Endothelial cell of umbilical vein (primary cell): Measurements from ENCODE around the gene CHEK2. TPM values are rescaled to one million over a fixed set of nuclear protein-coding genes. Genes with fewer than 3 reads are reported as not detected.

ENCODE experiments used
- BruUV-seq: library from RNA; stranded (reverse); fragments of 400-500 nt; replicated peaks from 2 replicates; lab custom pipeline; 2021; lab: Mats Ljungman, UMichigan
- CTCF ChIA-PET: fragments of 300-600, 350-600 bp; sonication (Branson Sonifier 250); formaldehyde crosslinking; loops from one replicate; lab custom pipeline; 2021; ENCODE audit warnings: antibody characterized with exemption, inconsistent platforms; lab: Charles Lee
- POLR2A ChIA-PET: fragments of 300-600, 350-600 bp; sonication (Branson Sonifier 250); formaldehyde crosslinking; loops from one replicate; lab custom pipeline; 2021; ENCODE audit warnings: antibody characterized with exemption, inconsistent platforms; lab: Charles Lee
- DNase-seq: peaks from one replicate; pipeline ENCODE4 v3.0.0-alpha.2; 2011; ENCODE audit warnings: low read depth, low spot score
- FAIRE-seq: peaks from 2 replicates; lab custom pipeline; 2011; peaks lifted over from hg19 to GRCh38; lab: Jason Lieb, UNC
- H2AFZ ChIP-seq: 2 replicates; pipeline ENCODE4 v1.6.0; 2012; ENCODE audit warnings: low read depth, low read length, control low read depth, inconsistent platforms
- H3K27ac ChIP-seq: 2 replicates; pipeline ENCODE4 v1.5.1; 2011; ENCODE audit warnings: low read depth, mild to moderate bottlenecking, control low read depth, low read length, moderate library complexity; ENCODE audit not compliant: insufficient read depth
- H3K27me3 ChIP-seq, 2 experiments: 2 replicates each; pipeline versions ENCODE4 v1.6.0 to v1.6.1; 2011; ENCODE audit warnings: low read length in 2 of 2, mixed read lengths in 1 of 2; ENCODE audit not compliant: control insufficient read depth in 2 of 2, insufficient read depth in 2 of 2
- H3K36me3 ChIP-seq, 2 experiments: 2 replicates in 1 of 2; 3 replicates in 1 of 2; pipeline ENCODE4 v1.5.1; 2011; ENCODE audit warnings: low read length in 2 of 2, mild to moderate bottlenecking in 1 of 2, moderate library complexity in 1 of 2; ENCODE audit not compliant: control insufficient read depth in 2 of 2, insufficient read depth in 2 of 2; ENCODE audit errors: extremely low read depth in 1 of 2
- H3K4me1 ChIP-seq: 3 replicates; pipeline ENCODE4 v1.5.1; 2011; ENCODE audit warnings: mild to moderate bottlenecking, low read length; ENCODE audit not compliant: control insufficient read depth, insufficient read depth; ENCODE audit errors: extremely low read depth
- H3K4me2 ChIP-seq: 2 replicates; pipeline ENCODE4 v1.6.1; 2011; ENCODE audit warnings: low read length, control low read depth, mixed read lengths; ENCODE audit not compliant: insufficient read depth
- H3K4me3 ChIP-seq, 3 experiments: fragments of 200-600 bp in 1 of 3; sonication (generic), shearing (Covaris generic) in 1 of 3; replicated peaks in 1 of 3; 2 replicates each; pipeline ENCODE4 v1.5.1; 2011 to 2016; ENCODE audit warnings: control low read depth in 3 of 3, low read length in 3 of 3, mild to moderate bottlenecking in 2 of 3, inconsistent platforms in 1 of 3, low read depth in 1 of 3, moderate library complexity in 1 of 3; ENCODE audit not compliant: insufficient read depth in 1 of 3
- H3K79me2 ChIP-seq: 2 replicates; pipeline ENCODE4 v1.6.0; 2012; ENCODE audit warnings: low read length, inconsistent platforms; ENCODE audit not compliant: control insufficient read depth, insufficient read depth
- H3K9ac ChIP-seq: replicated peaks from 2 replicates; pipeline ENCODE3; 2011; ENCODE audit warnings: low read length, control low read depth; ENCODE audit not compliant: insufficient read depth; ENCODE audit errors: extremely low read depth
- H3K9me1 ChIP-seq: replicated peaks from 3 replicates; pipeline ENCODE4 v1.6.0; 2011; ENCODE audit warnings: mild to moderate bottlenecking, low read length; ENCODE audit not compliant: control insufficient read depth, insufficient read depth; ENCODE audit errors: extremely low read depth
- H3K9me3 ChIP-seq: replicated peaks from 2 replicates; pipeline ENCODE4 v1.5.1; 2012; ENCODE audit warnings: low read length, inconsistent platforms; ENCODE audit not compliant: control insufficient read depth, insufficient read depth
- H4K20me1 ChIP-seq: replicated peaks from 2 replicates; pipeline ENCODE3; 2011; ENCODE audit warnings: mild to moderate bottlenecking, low read length; ENCODE audit not compliant: control insufficient read depth, insufficient read depth; ENCODE audit errors: extremely low read depth
- CTCF ChIP-seq, 2 donors: IDR thresholded peaks; 1 replicate in 1 of 2; 2 replicates in 1 of 2; pipeline ENCODE4 v1.5.1; 2011; ENCODE audit warnings: low read length in 2 of 2, mild to moderate bottlenecking in 2 of 2, moderate library complexity in 2 of 2, control low read depth in 1 of 2, inconsistent platforms in 1 of 2, low read depth in 1 of 2; ENCODE audit not compliant: insufficient read depth in 1 of 2; ENCODE audit errors: extremely low read depth in 1 of 2
- EZH2 ChIP-seq: IDR thresholded peaks from 2 replicates; pipeline ENCODE4 v1.6.1; 2012; ENCODE audit warnings: borderline replicate concordance, low read depth, mild to moderate bottlenecking, moderate library complexity, low read length, inconsistent platforms; ENCODE audit not compliant: severe bottlenecking
- FOS ChIP-seq: IDR thresholded peaks from 2 replicates; pipeline ENCODE4 v1.6.1; 2011; ENCODE audit warnings: mild to moderate bottlenecking, low read length, moderate library complexity, borderline replicate concordance; ENCODE audit not compliant: insufficient read depth
- GATA2 ChIP-seq: IDR thresholded peaks from 2 replicates; pipeline ENCODE4 v1.7.0; 2011; ENCODE audit warnings: low read depth, mild to moderate bottlenecking, moderate library complexity, mixed read lengths, low read length; ENCODE audit not compliant: insufficient read length, insufficient read depth
- JUN ChIP-seq: IDR thresholded peaks from 2 replicates; pipeline ENCODE4 v1.6.1; 2011; ENCODE audit warnings: borderline replicate concordance, low read depth; ENCODE audit not compliant: insufficient read length, insufficient read depth
- MAX ChIP-seq: IDR thresholded peaks from 2 replicates; pipeline ENCODE4 v1.6.1; 2011; ENCODE audit not compliant: insufficient read depth, insufficient read length
- MYC ChIP-seq: IDR thresholded peaks from one replicate; pipeline ENCODE4 v1.6.1; 2011; ENCODE audit warnings: mild to moderate bottlenecking, low read depth, low read length
- POLR2A ChIP-seq: IDR thresholded peaks from 2 replicates; pipeline ENCODE4 v1.6.1; 2012; ENCODE audit warnings: low read depth, mild to moderate bottlenecking, control low read depth, low read length
- POLR2AphosphoS5 ChIP-seq: IDR thresholded peaks from 2 replicates; pipeline ENCODE4 v1.6.1; 2012; ENCODE audit warnings: low read depth, mild to moderate bottlenecking, control low read depth, low read length, moderate library complexity; ENCODE audit not compliant: insufficient read depth
- dilution Hi-C: fragments of 300-500 bp; cut with MboI; formaldehyde crosslinking; loops from one replicate; pipeline ENCODE4 v1.15.0; 2019; ENCODE audit warnings: low sequenced_read_pairs; ENCODE audit not compliant: extremely low pct_ligation_motif_present
- intact Hi-C: fragments of 100-400 bp; cut with micrococcal nuclease; formaldehyde crosslinking; loops from one replicate; pipeline ENCODE4 v1.10.0; 2022
- polyA plus RNA-seq, 4 experiments: library from polyadenylated mRNA; depleted of rRNA in 3 of 4; stranded (reverse) in 3 of 4; unstranded in 1 of 4; fragments of >200 nt; gene quantifications; 2 replicates each; pipeline versions ENCODE4 v1.2.1 to v1.2.3, GENCODE V29; 2011 to 2012; ENCODE audit warnings: missing spikeins in 1 of 4
- total RNA-seq: library from RNA; stranded (reverse); gene quantifications from 2 replicates; pipeline ENCODE4 v1.2.3, GENCODE V29; 2021

The CHEK2 gene
- total and polyA plus RNA-seq, 2 donors (not counting 3 experiments of a cell fraction or from before 2014, with no cell fraction given), result 24.6 to 24.9 TPM

GRCh38 chr22:28734393-28734792, 7.2 kb downstream of the CHEK2 start:
- H3K27ac ChIP-seq, result no peak overlapping the region
- no peaks in the 10 kb centered on the region for H3K9me1 ChIP-seq
- DNase-seq, result no peak
- intact Hi-C loops, result no loop called here
- ChIA-PET POLR2A (no interaction called here), CTCF (interaction anchor here (1.5 kb wide), 1 partner anchor 9 kb away, joined by 3 read pairs; no protein-coding TSS in a partner anchor)
- peaks cover 2% of the 10 kb centered on the region for H3K79me2 ChIP-seq
- H3K4me1 ChIP-seq, result no peaks in the 10 kb centered on the region
- no peaks in the 10 kb centered on the region for H4K20me1 ChIP-seq
- BruUV-seq, result no TSS peak
- H3K36me3 ChIP-seq, result no peaks in the 10 kb centered on the region
- no peak overlapping the region for H2AFZ ChIP-seq
- TF ChIP-seq POLR2A, result no peak
- no peak for TF ChIP-seq GATA2
- TF ChIP-seq POLR2AphosphoS5, result no peak
- no peak for TF ChIP-seq MYC
- no peak for TF ChIP-seq MAX
- no peak overlapping the region for H3K9ac ChIP-seq
- H3K9me3 ChIP-seq, result no peaks in the 10 kb centered on the region
- no peak for FAIRE-seq
- no peaks in the 10 kb centered on the region for H3K27me3 ChIP-seq
- no peak overlapping the region for H3K4me2 ChIP-seq
- dilution Hi-C loops, result no loop called here
- no peak overlapping the region for H3K4me3 ChIP-seq

- BruUV-seq, result no TSS peak
Measured at GRCh38 chr22:28730179-28730578, 11.4 kb downstream of the CHEK2 start.

More at GRCh38 chr22:28730179-28730578, 11.4 kb downstream of the CHEK2 start:
- CTCF ChIA-PET, result interaction anchor here (0.8 to 1.8 kb wide), 3 partner anchors 20 to 44 kb away, joined by 3 read pairs; no protein-coding TSS in a partner anchor
- no peak for FAIRE-seq
- no peak for TF ChIP-seq POLR2A
- no peak for TF ChIP-seq MYC
- no peak for TF ChIP-seq GATA2
- no peak for TF ChIP-seq POLR2AphosphoS5
- TF ChIP-seq JUN, result no peak
- no peak for TF ChIP-seq EZH2
- no peak for TF ChIP-seq FOS
- TF ChIP-seq MAX, result no peak
- TF ChIP-seq CTCF (IDR thresholded peaks at IDR 0.05; ENCODE audit: extremely low read depth in 1 of 2, insufficient read depth in 1 of 2, low read depth in 1 of 2, low read length in 2 of 2), result no peak
- Histone ChIP-seq H2AFZ (no peak overlapping the region), H3K27ac (no peak overlapping the region), H3K4me3 (no peak overlapping the region), H3K4me2 (no peak overlapping the region), H4K20me1 (no peaks in the 10 kb centered on the region), H3K9me1 (no peaks in the 10 kb centered on the region), H3K36me3 (no peaks in the 10 kb centered on the region), H3K27me3 (no peaks in the 10 kb centered on the region), H3K4me1 (no peaks in the 10 kb centered on the region), H3K79me2 (no peaks in the 10 kb centered on the region), H3K9ac (no peak overlapping the region), H3K9me3 (no peaks in the 10 kb centered on the region)
- intact Hi-C loops, result no loop called here
- dilution Hi-C loops, result no loop called here
- no peak for DNase-seq
- POLR2A ChIA-PET, result no interaction called here
